Right lobe of liver (tissue), 4 donors: ENCODE measurements around the gene TERF2IP.

ENCODE experiments used
- POLR2A ChIP-seq: fragments of 450-650 bp; IDR thresholded peaks from one replicate; pipeline ENCODE4 v1.6.1; 2017; ENCODE audit warnings: antibody characterized with exemption, mild to moderate bottlenecking
- TF ChIP-seq, protein P1 (sequence below), 4 donors: fragments of 200-600 bp in 3 of 4; fragments of 450-650 bp in 1 of 4; IDR thresholded peaks; one replicate each; pipeline versions ENCODE4 v1.5.1 to v1.8.0; 2016 to 2022; ENCODE audit warnings: antibody characterized with exemption in 4 of 4, mild to moderate bottlenecking in 2 of 4
- donor health status: DM: no; HTN: no; CAD: no.
- donor health status: DM: no; HTN: no; CAD: no.
- donor health status: DM: no; HTN: yes; CAD: no.

- TF ChIP-seq, protein P1, sequence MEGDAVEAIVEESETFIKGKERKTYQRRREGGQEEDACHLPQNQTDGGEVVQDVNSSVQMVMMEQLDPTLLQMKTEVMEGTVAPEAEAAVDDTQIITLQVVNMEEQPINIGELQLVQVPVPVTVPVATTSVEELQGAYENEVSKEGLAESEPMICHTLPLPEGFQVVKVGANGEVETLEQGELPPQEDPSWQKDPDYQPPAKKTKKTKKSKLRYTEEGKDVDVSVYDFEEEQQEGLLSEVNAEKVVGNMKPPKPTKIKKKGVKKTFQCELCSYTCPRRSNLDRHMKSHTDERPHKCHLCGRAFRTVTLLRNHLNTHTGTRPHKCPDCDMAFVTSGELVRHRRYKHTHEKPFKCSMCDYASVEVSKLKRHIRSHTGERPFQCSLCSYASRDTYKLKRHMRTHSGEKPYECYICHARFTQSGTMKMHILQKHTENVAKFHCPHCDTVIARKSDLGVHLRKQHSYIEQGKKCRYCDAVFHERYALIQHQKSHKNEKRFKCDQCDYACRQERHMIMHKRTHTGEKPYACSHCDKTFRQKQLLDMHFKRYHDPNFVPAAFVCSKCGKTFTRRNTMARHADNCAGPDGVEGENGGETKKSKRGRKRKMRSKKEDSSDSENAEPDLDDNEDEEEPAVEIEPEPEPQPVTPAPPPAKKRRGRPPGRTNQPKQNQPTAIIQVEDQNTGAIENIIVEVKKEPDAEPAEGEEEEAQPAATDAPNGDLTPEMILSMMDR (IDR thresholded peaks at IDR 0.05), result no peak
- TF ChIP-seq POLR2A, result no peak
Measured at GRCh38 chr16:75647112-75647491, 471 bp upstream of the TERF2IP start.
